Naive thymus-derived CD8-positive, alpha-beta T cell (primary cell): Measurements from ENCODE around the gene AKR1C2. TPM values are rescaled to one million over a fixed set of nuclear protein-coding genes. Genes with fewer than 3 reads are reported as not detected.
"Not testable (repeated sequence)": the region's sequence is repeated elsewhere in the genome, so short reads cannot be mapped to it uniquely, and the experiment has no call there.

Experiments
- ATAC-seq, 2 donors: fragments of 150-1000 bp; cut with Tn5 transposase in 1 of 2; sonication (Bioruptor Pico), chemical (Tn5 transposase) in 1 of 2; 1 replicate in 1 of 2; 2 replicates in 1 of 2; pipeline ENCODE4 v1.10.0; 2021; ENCODE audit warnings: mild to moderate bottlenecking in 2 of 2, moderate library complexity in 2 of 2
- POLR2A ChIA-PET: fragments of 350-600 bp; sonication (Branson Sonifier 250); formaldehyde crosslinking; loops from one replicate; lab custom pipeline; 2021; ENCODE audit warnings: antibody characterized with exemption; lab: Charles Lee
- DNase-seq, 10 donors: peaks; one replicate each; pipeline versions ENCODE4 v3.0.0 to v3.0.0-alpha.2; 2020 to 2022
- H3K27ac Mint-ChIP-seq, 10 donors: one replicate each; pipeline ENCODE4 v1.8.0; 2020 to 2022; ENCODE audit warnings: mild to moderate bottlenecking in 10 of 10, mixed read lengths in 10 of 10, moderate library complexity in 4 of 10, inconsistent platforms in 1 of 10
- H3K27me3 Mint-ChIP-seq, 5 donors: one replicate each; pipeline ENCODE4 v1.8.0; 2021 to 2022; ENCODE audit warnings: mixed read lengths in 5 of 5
- H3K36me3 Mint-ChIP-seq, 3 donors: one replicate each; pipeline ENCODE4 v1.8.0; 2020 to 2022; ENCODE audit warnings: mixed read lengths in 3 of 3, mild to moderate bottlenecking in 2 of 3, inconsistent platforms in 1 of 3
- H3K4me1 Mint-ChIP-seq, 4 donors: one replicate each; pipeline ENCODE4 v1.8.0; 2021 to 2022; ENCODE audit warnings: mixed read lengths in 4 of 4
- H3K4me3 Mint-ChIP-seq, 10 donors: one replicate each; pipeline ENCODE4 v1.8.0; 2020 to 2022; ENCODE audit warnings: mild to moderate bottlenecking in 10 of 10, mixed read lengths in 10 of 10, moderate library complexity in 6 of 10, inconsistent platforms in 1 of 10
- H3K9me3 Mint-ChIP-seq, 9 donors: one replicate each; pipeline ENCODE4 v1.8.0; 2020 to 2022; ENCODE audit warnings: mixed read lengths in 9 of 9, mild to moderate bottlenecking in 3 of 9, inconsistent platforms in 1 of 9, moderate library complexity in 1 of 9
- polyA plus RNA-seq, 3 donors: library from polyadenylated mRNA; unstranded; fragments of 300-500 nt; fragmentation: Illumina TruSeq; gene quantifications; one replicate each; pipeline ENCODE4 v1.2.3, GENCODE V29; 2021
- total RNA-seq, 8 experiments: library from RNA in 2 of 8; stranded (reverse) in 2 of 8; gene quantifications; one replicate each; pipeline ENCODE4 v1.2.3 and lab custom pipeline; 2021 to 2026

AKR1C2 gene
- total RNA-seq (not detected), polyA plus RNA-seq (not detected), total RNA-seq (lab: John Stamatoyannopoulos, UW) (0 to 0.86 (median 0) reads per million in 6 experiments)

GRCh38 chr10:5003127-5004029 is at the start of gene AKR1C2:
Gene AKR1C2 (minus strand): TSS chr10:5003857. CDS start chr10:5003835, 22 bp downstream.
- not testable (repeated sequence) for ATAC-seq, H3K36me3 Mint-ChIP-seq, DNase-seq, H3K4me3 Mint-ChIP-seq, H3K27ac Mint-ChIP-seq, H3K4me1 Mint-ChIP-seq
- peaks cover 0 to 11% (median 1%) of the 10 kb centered on the region in 5 donors for H3K27me3 Mint-ChIP-seq
- H3K9me3 Mint-ChIP-seq: peaks cover 0 to 14% (median 5%) of the 10 kb centered on the region in 9 donors
- POLR2A ChIA-PET: interaction anchor here (0.7 kb wide), 1 partner anchor 93 kb away, joined by 3 read pairs; no protein-coding TSS in a partner anchor

GRCh38 chr10:5052951-5053500 is 49.4 kb upstream of the AKR1C2 start:
- H3K4me1 Mint-ChIP-seq, H3K9me3 Mint-ChIP-seq, H3K36me3 Mint-ChIP-seq, H3K27ac Mint-ChIP-seq, DNase-seq, ATAC-seq, H3K27me3 Mint-ChIP-seq, POLR2A ChIA-PET, H3K4me3 Mint-ChIP-seq: not testable (repeated sequence)

GRCh38 chr10:5047912-5048628 is 44.4 kb upstream of the AKR1C2 start:
- Mint-ChIP-seq H3K36me3 (no peaks in the 10 kb centered on the region), H3K27ac (no peak overlapping the region), H3K9me3 (peaks cover 0 to 10% (median 0%) of the 10 kb centered on the region in 9 donors), H3K4me1 (no peaks in the 10 kb centered on the region), H3K27me3 (peaks cover 0 to 4% (median 0%) of the 10 kb centered on the region in 5 donors), H3K4me3 (no peak overlapping the region)
- no peak for ATAC-seq
- DNase-seq: no peak
- POLR2A ChIA-PET: no interaction called here

GRCh38 chr10:5047055-5047454 is 43.4 kb upstream of the AKR1C2 start:
- not testable (repeated sequence) for H3K27ac Mint-ChIP-seq, DNase-seq, ATAC-seq

GRCh38 chr10:5046410-5046809 is 42.8 kb upstream of the AKR1C2 start:
- H3K36me3 Mint-ChIP-seq: no peaks in the 10 kb centered on the region
- H3K4me3 Mint-ChIP-seq: no peak overlapping the region
- POLR2A ChIA-PET: no interaction called here
- H3K4me1 Mint-ChIP-seq: peaks cover 0 to under 1% (median 0%) of the 10 kb centered on the region in 4 donors
- DNase-seq (no peak), ATAC-seq (no peak)
- H3K27me3 Mint-ChIP-seq: peaks cover 0 to 4% (median 0%) of the 10 kb centered on the region in 5 donors
- no peak overlapping the region for H3K27ac Mint-ChIP-seq
- H3K9me3 Mint-ChIP-seq: peaks cover 0 to 10% (median 0%) of the 10 kb centered on the region in 9 donors

More at GRCh38 chr10:5047055-5047454, 43.4 kb upstream of the AKR1C2 start:
- H3K9me3 Mint-ChIP-seq, H3K4me1 Mint-ChIP-seq, H3K27me3 Mint-ChIP-seq, H3K36me3 Mint-ChIP-seq, H3K4me3 Mint-ChIP-seq: not testable (repeated sequence)
- POLR2A ChIA-PET: interaction anchor here (0.5 kb wide), 1 partner anchor 241 kb away, joined by 3 read pairs; no protein-coding TSS in a partner anchor

- no peak overlapping the region for H3K4me3 Mint-ChIP-seq
- peaks cover 0 to 10% (median 0%) of the 10 kb centered on the region in 9 donors for H3K9me3 Mint-ChIP-seq
- H3K27me3 Mint-ChIP-seq: peaks cover 0 to 10% (median 0%) of the 10 kb centered on the region in 5 donors
- no peak for ATAC-seq
- no peaks in the 10 kb centered on the region for H3K36me3 Mint-ChIP-seq
- peaks cover 0 to 6% (median 0%) of the 10 kb centered on the region in 4 donors for H3K4me1 Mint-ChIP-seq
- DNase-seq: no peak
- H3K27ac Mint-ChIP-seq: peak overlapping the region in 1 of 10 donors; percentile 60
- POLR2A ChIA-PET: no interaction called here
These were observed 41.4 kb upstream of the AKR1C2 start for GRCh38 chr10:5045095-5045494.

- POLR2A ChIA-PET: no interaction called here
- H3K36me3 Mint-ChIP-seq: no peaks in the 10 kb centered on the region
- DNase-seq (no peak), ATAC-seq (no peak)
- no peak overlapping the region for H3K4me3 Mint-ChIP-seq
- H3K9me3 Mint-ChIP-seq: peaks cover 0 to 10% (median 0%) of the 10 kb centered on the region in 9 donors
- H3K27ac Mint-ChIP-seq: peak overlapping the region in 1 of 10 donors; percentile 50
- H3K4me1 Mint-ChIP-seq: peaks cover 0 to 6% (median 0%) of the 10 kb centered on the region in 4 donors
- H3K27me3 Mint-ChIP-seq: peaks cover 0 to 10% (median 0%) of the 10 kb centered on the region in 5 donors
These were observed 40.1 kb upstream of the AKR1C2 start for GRCh38 chr10:5043716-5044115.

- Mint-ChIP-seq H3K4me3 (no peak overlapping the region), H3K27me3 (peaks cover 0 to 10% (median 0%) of the 10 kb centered on the region in 5 donors), H3K4me1 (peaks cover 0 to 6% (median 0%) of the 10 kb centered on the region in 4 donors), H3K27ac (no peak overlapping the region), H3K9me3 (peaks cover 0 to 10% (median 0%) of the 10 kb centered on the region in 9 donors), H3K36me3 (no peaks in the 10 kb centered on the region)
- DNase-seq: no peak
- POLR2A ChIA-PET: no interaction called here
- ATAC-seq: no peak
These were observed 39.3 kb upstream of the AKR1C2 start for GRCh38 chr10:5042922-5043321.

GRCh38 chr10:5041471-5042023 is 37.9 kb upstream of the AKR1C2 start:
- Mint-ChIP-seq H3K4me1 (peaks cover 0 to 6% (median 0%) of the 10 kb centered on the region in 4 donors), H3K27ac (peak overlapping the region in 1 of 10 donors; percentile 2), H3K36me3 (no peaks in the 10 kb centered on the region), H3K9me3 (peaks cover 0 to 10% (median 0%) of the 10 kb centered on the region in 9 donors), H3K27me3 (peaks cover 0 to 15% (median 1%) of the 10 kb centered on the region in 5 donors), H3K4me3 (no peak overlapping the region)
- ATAC-seq: no peak
- POLR2A ChIA-PET: no interaction called here
- DNase-seq: no peak

GRCh38 chr10:5040781-5041470 is 37.3 kb upstream of the AKR1C2 start:
- ATAC-seq (no peak), DNase-seq (no peak)
- Mint-ChIP-seq H3K4me1 (peaks cover 0 to 6% (median 0%) of the 10 kb centered on the region in 4 donors), H3K27ac (peak overlapping the region in 1 of 10 donors; percentile 2), H3K9me3 (peaks cover 0 to 9% (median 2%) of the 10 kb centered on the region in 9 donors), H3K36me3 (peaks cover 0 to under 1% (median 0%) of the 10 kb centered on the region in 3 donors), H3K4me3 (no peak overlapping the region), H3K27me3 (peaks cover 0 to 15% (median 1%) of the 10 kb centered on the region in 5 donors)
- POLR2A ChIA-PET: no interaction called here

GRCh38 chr10:5040010-5040673 is 36.5 kb upstream of the AKR1C2 start:
- Mint-ChIP-seq H3K27ac (no peak overlapping the region), H3K36me3 (peaks cover 0 to 8% (median 0%) of the 10 kb centered on the region in 3 donors), H3K4me3 (no peak overlapping the region), H3K9me3 (peaks cover 3 to 13% (median 9%) of the 10 kb centered on the region in 9 donors), H3K4me1 (peaks cover 0 to 6% (median 0%) of the 10 kb centered on the region in 4 donors), H3K27me3 (peaks cover 0 to 17% (median 1%) of the 10 kb centered on the region in 5 donors)
- POLR2A ChIA-PET: no interaction called here
- DNase-seq (no peak), ATAC-seq (no peak)
